Stomach (tissue), 9 donors: ENCODE data around the gene PLCB4. TPM values are rescaled to one million over a fixed set of nuclear protein-coding genes. Genes with fewer than 3 reads are reported as not detected.

Experiments
- DNase-seq, 2 donors: peaks; one replicate each; pipeline versions ENCODE4 v3.0.0 to v3.0.0-alpha.2; 2013 to 2019
- H3K27ac ChIP-seq, 5 donors: fragments of 200-600 bp in 4 of 5; sonication (generic) in 4 of 5; one replicate each; pipeline ENCODE4 v1.5.1; 2013 to 2019; ENCODE audit warnings: mild to moderate bottlenecking in 1 of 5, moderate library complexity in 1 of 5
- H3K27me3 ChIP-seq, 3 donors: fragments of 200-600 bp; sonication (generic); one replicate each; pipeline ENCODE4 v1.5.1; 2017 to 2019; ENCODE audit warnings: mixed run types in 1 of 3
- H3K36me3 ChIP-seq, 4 donors: fragments of 200-600 bp; sonication (generic); 1 replicate in 3 of 4; 2 replicates in 1 of 4; pipeline ENCODE4 v1.5.1; 2016 to 2019
- H3K4me1 ChIP-seq, 4 donors: fragments of 200-600 bp; sonication (generic); one replicate each; pipeline ENCODE4 v1.5.1; 2016 to 2019
- H3K4me3 ChIP-seq, 4 donors: fragments of 200-600 bp; sonication (generic) in 3 of 4; one replicate each; pipeline ENCODE4 v1.5.1; 2016 to 2019; ENCODE audit warnings: mild to moderate bottlenecking in 1 of 4
- H3K9me3 ChIP-seq, 4 donors: fragments of 200-600 bp; sonication (generic); one replicate each; pipeline ENCODE4 v1.5.1; 2016 to 2019
- CTCF ChIP-seq, 7 experiments: fragments of 450-650 bp in 4 of 7; fragments of 200-600 bp in 3 of 7; sonication (generic) in 3 of 7; IDR thresholded peaks; one replicate each; pipeline ENCODE4 v1.5.1; 2016 to 2019; ENCODE audit warnings: antibody characterized with exemption in 7 of 7, control low read depth in 2 of 7, mild to moderate bottlenecking in 1 of 7
- EP300 ChIP-seq: sonication (generic); formaldehyde crosslinking; IDR thresholded peaks from one replicate; pipeline ENCODE4 v1.6.1; 2017; ENCODE audit warnings: antibody characterized with exemption
- POLR2A ChIP-seq, 4 donors: fragments of 450-650 bp; IDR thresholded peaks; one replicate each; pipeline ENCODE4 v1.6.1; 2016; ENCODE audit warnings: antibody characterized with exemption in 4 of 4, control low read depth in 2 of 4, mild to moderate bottlenecking in 1 of 4, moderate library complexity in 1 of 4
- POLR2AphosphoS5 ChIP-seq, 3 donors: sonication (generic); formaldehyde crosslinking; IDR thresholded peaks; one replicate each; pipeline ENCODE4 v1.6.1; 2016; ENCODE audit warnings: antibody characterized with exemption in 3 of 3
- WGBS, 5 donors: extraction: QIAGEN DNeasy Blood & Tissue Kit in 3 of 5; methylation state at CpG; one replicate each; pipeline versions ENCODE4 v1.1.5 to v1.1.7; 2013 to 2018; 5-methylcytosine and 5-hydroxymethylcytosine counted together
- intact Hi-C: fragments of 100-400 bp; cut with DNase I; formaldehyde crosslinking; loops from one replicate; pipeline ENCODE4 v1.15.1; 2023; ENCODE audit warnings: low total_unique reads
- polyA plus RNA-seq, 3 donors: library from polyadenylated mRNA; stranded (reverse); fragments of 200-250 nt; gene quantifications; one replicate each; pipeline ENCODE4 v1.2.3, GENCODE V29; 2013
- total RNA-seq, 5 donors: library from RNA; depleted of rRNA; stranded (reverse); fragments of >200 nt; gene quantifications; one replicate each; pipeline versions ENCODE4 v1.1.0 to v1.2.3, GENCODE V29; 2014 to 2016
- donor health status: healthy with polysubstance abuse.
- donor health status: Bipolar disorder and iron deficiency.
- donor health status: healthy.

The PLCB4 gene
- total and polyA plus RNA-seq, 8 donors, result 5.3 to 29.4 (median 22.3) TPM

GRCh38 chr20:9198460-9198859, 129.6 kb downstream of the PLCB4 start:
- Histone ChIP-seq H3K36me3 (no peaks in the 10 kb centered on the region), H3K4me3 (no peak overlapping the region), H3K9me3 (no peaks in the 10 kb centered on the region), H3K4me1 (peaks cover 0 to 18% (median 3%) of the 10 kb centered on the region in 4 donors), H3K27me3 (no peaks in the 10 kb centered on the region), H3K27ac (no peak overlapping the region)
- no peak for DNase-seq
- intact Hi-C loops, result no loop called here
- TF ChIP-seq POLR2AphosphoS5 (IDR thresholded peaks at IDR 0.05) (no peak), EP300 (no peak), CTCF (IDR thresholded peaks at IDR 0.05) (no peak), POLR2A (IDR thresholded peaks at IDR 0.05) (no peak)

GRCh38 chr20:9200196-9200595, 131.3 kb downstream of the PLCB4 start:
- DNase-seq, result no peak
- TF ChIP-seq EP300, result no peak
- TF ChIP-seq CTCF (IDR thresholded peaks at IDR 0.05), result no peak
- TF ChIP-seq POLR2AphosphoS5 (IDR thresholded peaks at IDR 0.05), result no peak
- no peak for TF ChIP-seq POLR2A (IDR thresholded peaks at IDR 0.05)
- Histone ChIP-seq H3K4me3 (no peak overlapping the region), H3K9me3 (no peaks in the 10 kb centered on the region), H3K27ac (no peak overlapping the region), H3K36me3 (no peaks in the 10 kb centered on the region), H3K4me1 (peaks cover 0 to 26% (median 6%) of the 10 kb centered on the region in 4 donors), H3K27me3 (no peaks in the 10 kb centered on the region)
- 65 to 93% (median 86%) methylated on average over 5 of the region's 5 CpGs for WGBS, 5 donors
- intact Hi-C loops, result no loop called here

- no peaks in the 10 kb centered on the region for H3K36me3 ChIP-seq
- 64 to 85% (median 79%) methylated on average over 1 of the region's 1 CpG for WGBS, 5 donors
- H3K27me3 ChIP-seq, result no peaks in the 10 kb centered on the region
- peaks cover 0 to 31% (median 8%) of the 10 kb centered on the region in 4 donors for H3K4me1 ChIP-seq
- TF ChIP-seq POLR2A (IDR thresholded peaks at IDR 0.05), result no peak
- H3K9me3 ChIP-seq, result no peaks in the 10 kb centered on the region
- H3K4me3 ChIP-seq, result no peak overlapping the region
- no peak overlapping the region for H3K27ac ChIP-seq
- intact Hi-C loops, result no loop called here
- no peak for DNase-seq
Measured at GRCh38 chr20:9200620-9201019, 131.7 kb downstream of the PLCB4 start.

- Histone ChIP-seq H3K4me3 (no peak overlapping the region), H3K4me1 (peaks cover 0 to 35% (median 8%) of the 10 kb centered on the region in 4 donors), H3K9me3 (no peaks in the 10 kb centered on the region), H3K27me3 (no peaks in the 10 kb centered on the region), H3K36me3 (no peaks in the 10 kb centered on the region), H3K27ac (no peak overlapping the region)
- no peak for TF ChIP-seq POLR2A (IDR thresholded peaks at IDR 0.05)
- TF ChIP-seq CTCF (IDR thresholded peaks at IDR 0.05), result no peak
- DNase-seq, result peak in 1 of 2 donors; percentile 54
- 70 to 87% (median 77%) methylated on average over 3 of the region's 3 CpGs for WGBS, 5 donors
- intact Hi-C loops, result no loop called here
Measured at GRCh38 chr20:9202420-9203080, 133.7 kb downstream of the PLCB4 start.

GRCh38 chr20:9203081-9203447, 134.2 kb downstream of the PLCB4 start:
- no peak for TF ChIP-seq CTCF (IDR thresholded peaks at IDR 0.05)
- no peak for TF ChIP-seq EP300
- TF ChIP-seq POLR2A (IDR thresholded peaks at IDR 0.05), result no peak
- no peak for TF ChIP-seq POLR2AphosphoS5 (IDR thresholded peaks at IDR 0.05)
- H3K27ac ChIP-seq, result no peak overlapping the region
- no peak for DNase-seq
- no peaks in the 10 kb centered on the region for H3K9me3 ChIP-seq
- H3K4me1 ChIP-seq, result peaks cover 0 to 35% (median 8%) of the 10 kb centered on the region in 4 donors
- no peaks in the 10 kb centered on the region for H3K36me3 ChIP-seq
- intact Hi-C loops, result no loop called here
- H3K4me3 ChIP-seq, result no peak overlapping the region
- no peaks in the 10 kb centered on the region for H3K27me3 ChIP-seq
